IMR-90 (cell line): Measurements from ENCODE around the gene OR51Q1. TPM values are rescaled to one million over a fixed set of nuclear protein-coding genes. Genes with fewer than 3 reads are reported as not detected.

Experiments used
- ATAC-seq: fragments of 200-7000 bp; cut with Tn5 transposase; 2 replicates; pipeline ENCODE4 v1.9.1; 2020; ENCODE audit warnings: low read depth, mild to moderate bottlenecking, moderate library complexity
- Bru-seq: library from RNA; stranded (reverse); fragments of 400-500 nt; gene quantifications from one replicate; lab custom pipeline; 2021; lab: Mats Ljungman, UMichigan
- BruChase-seq, 2 experiments: library from RNA; stranded (reverse); fragments of 400-500 nt; gene quantifications; one replicate each; lab custom pipeline; 2021; lab: Mats Ljungman, UMichigan
- BruUV-seq: library from RNA; stranded (reverse); fragments of 400-500 nt; replicated peaks from 2 replicates; lab custom pipeline; 2021; lab: Mats Ljungman, UMichigan
- CTCF ChIA-PET: fragments of 300-600 bp; formaldehyde crosslinking; extraction: SDS; loops from one replicate; lab custom pipeline; 2021; ENCODE audit warnings: antibody characterized with exemption; lab: Yijun Ruan, JAX
- POLR2A ChIA-PET: fragments of 300-600 bp; sonication (Branson Sonifier 250); formaldehyde crosslinking; loops from one replicate; lab custom pipeline; 2022; ENCODE audit warnings: antibody characterized with exemption; ENCODE audit not compliant: unreplicated experiment; lab: Charles Lee
- DNase-seq: peaks from one replicate; pipeline ENCODE4 v3.0.0; 2013
- H2AFZ ChIP-seq: replicated peaks from 2 replicates; pipeline ENCODE3; 2013; ENCODE audit warnings: low read length, mild to moderate bottlenecking; ENCODE audit not compliant: poor library complexity
- H2AK5ac ChIP-seq: 2 replicates; pipeline ENCODE4 v1.6.1; 2013; ENCODE audit warnings: low read depth, low read length, inconsistent platforms
- H2AK9ac ChIP-seq: replicated peaks from 2 replicates; pipeline ENCODE3; 2013; ENCODE audit warnings: mild to moderate bottlenecking, low read depth, low read length, moderate library complexity; ENCODE audit not compliant: poor library complexity
- H2BK120ac ChIP-seq: 2 replicates; pipeline ENCODE4 v1.6.1; 2013; ENCODE audit warnings: low read depth, low read length, inconsistent platforms
- H2BK15ac ChIP-seq: 3 replicates; pipeline ENCODE4 v1.6.1; 2013; ENCODE audit warnings: low read depth, low read length, inconsistent platforms
- H2BK20ac ChIP-seq: 2 replicates; pipeline ENCODE4 v1.6.1; 2013; ENCODE audit warnings: low read depth, mild to moderate bottlenecking, inconsistent platforms, low read length, moderate library complexity
- H2BK5ac ChIP-seq: 2 replicates; pipeline ENCODE4 v1.6.1; 2013; ENCODE audit warnings: mild to moderate bottlenecking, low read depth, low read length, inconsistent platforms; ENCODE audit not compliant: poor library complexity, severe bottlenecking
- H3K14ac ChIP-seq: replicated peaks from 2 replicates; pipeline ENCODE4 v1.6.1; 2013; ENCODE audit warnings: low read depth, low read length, inconsistent platforms
- H3K18ac ChIP-seq: 2 replicates; pipeline ENCODE4 v1.6.1; 2013; ENCODE audit warnings: low read depth, low read length, control low read depth
- H3K23ac ChIP-seq: 2 replicates; pipeline ENCODE4 v1.6.1; 2013; ENCODE audit warnings: low read depth, low read length, inconsistent platforms
- H3K27ac ChIP-seq: 2 replicates; pipeline ENCODE4 v1.5.1; 2013; ENCODE audit warnings: mild to moderate bottlenecking, control low read depth, low read length; ENCODE audit not compliant: insufficient read depth
- H3K27me3 ChIP-seq: 2 replicates; pipeline ENCODE4 v1.6.1; 2013; ENCODE audit warnings: low read length; ENCODE audit not compliant: control insufficient read depth, insufficient read depth
- H3K36me3 ChIP-seq: 2 replicates; pipeline ENCODE4 v1.6.1; 2013; ENCODE audit warnings: low read length, mixed read lengths; ENCODE audit not compliant: control insufficient read depth, insufficient read depth
- H3K4ac ChIP-seq: 2 replicates; pipeline ENCODE4 v1.6.1; 2013; ENCODE audit warnings: low read depth, low read length, inconsistent platforms
- H3K4me1 ChIP-seq: 2 replicates; pipeline ENCODE4 v1.6.1; 2013; ENCODE audit warnings: low read length, mixed read lengths; ENCODE audit not compliant: control insufficient read depth, insufficient read depth
- H3K4me2 ChIP-seq: 2 replicates; pipeline ENCODE4 v1.6.1; 2013; ENCODE audit warnings: low read depth, mild to moderate bottlenecking, control low read depth, low read length, moderate library complexity
- H3K4me3 ChIP-seq: 2 replicates; pipeline ENCODE4 v1.5.1; 2013; ENCODE audit warnings: low read depth, mild to moderate bottlenecking, control low read depth, low read length, moderate library complexity; ENCODE audit not compliant: insufficient read depth
- H3K56ac ChIP-seq: 2 replicates; pipeline ENCODE4 v1.6.1; 2013; ENCODE audit warnings: low read length, inconsistent platforms; ENCODE audit not compliant: insufficient read depth; ENCODE audit errors: extremely low read depth
- H3K79me1 ChIP-seq, 2 experiments: 2 replicates each; pipeline ENCODE4 v1.6.1; 2013; ENCODE audit warnings: low read length in 2 of 2, inconsistent platforms in 1 of 2, low read depth in 1 of 2
- H3K9ac ChIP-seq: 2 replicates; pipeline ENCODE4 v1.6.1; 2013; ENCODE audit warnings: low read depth, low read length, control low read depth
- H3K9me1 ChIP-seq: 2 replicates; pipeline ENCODE4 v1.6.1; 2013; ENCODE audit warnings: low read length, inconsistent platforms; ENCODE audit not compliant: insufficient read depth
- H3K9me3 ChIP-seq: 2 replicates; pipeline ENCODE4 v1.6.1; 2013; ENCODE audit warnings: low read length; ENCODE audit not compliant: control insufficient read depth, insufficient read depth
- H4K20me1 ChIP-seq: 2 replicates; pipeline ENCODE4 v1.6.1; 2013; ENCODE audit warnings: low read length, inconsistent platforms; ENCODE audit not compliant: insufficient read depth
- H4K5ac ChIP-seq: 2 replicates; pipeline ENCODE4 v1.6.1; 2013; ENCODE audit warnings: mild to moderate bottlenecking, low read depth, low read length, control low read depth
- H4K8ac ChIP-seq, 2 experiments: 2 replicates each; pipeline ENCODE4 v1.6.1; 2013; ENCODE audit warnings: low read depth in 2 of 2, low read length in 2 of 2, control low read depth in 1 of 2, inconsistent platforms in 1 of 2
- H4K91ac ChIP-seq: 2 replicates; pipeline ENCODE4 v1.6.1; 2013; ENCODE audit warnings: low read depth, low read length, inconsistent platforms; ENCODE audit not compliant: insufficient read depth
- BHLHE40 ChIP-seq: fragments of 150-350 bp; IDR thresholded peaks from 2 replicates; pipeline ENCODE4 v1.6.1; 2016; ENCODE audit warnings: mild to moderate bottlenecking, low read depth, low read length
- CEBPB ChIP-seq: IDR thresholded peaks from 2 replicates; pipeline ENCODE4 v1.6.1; 2012; ENCODE audit warnings: low read depth, low read length, improper control_type of control experiment
- CHD1 ChIP-seq: IDR thresholded peaks from 2 replicates; pipeline ENCODE4 v1.6.1; 2012; ENCODE audit warnings: low read depth, low read length, improper control_type of control experiment
- FOS ChIP-seq: fragments of 150-350 bp; IDR thresholded peaks from 2 replicates; pipeline ENCODE4 v1.6.1; 2016; ENCODE audit warnings: low read depth, low read length
- MAFK ChIP-seq: IDR thresholded peaks from 2 replicates; pipeline ENCODE4 v1.6.1; 2012; ENCODE audit warnings: low read depth, low read length, improper control_type of control experiment
- MAZ ChIP-seq: IDR thresholded peaks from 2 replicates; pipeline ENCODE4 v1.6.1; 2012; ENCODE audit warnings: low read depth, mild to moderate bottlenecking, low read length, improper control_type of control experiment, moderate library complexity, borderline replicate concordance
- MXI1 ChIP-seq: IDR thresholded peaks from 2 replicates; pipeline ENCODE4 v1.6.1; 2012; ENCODE audit warnings: low read depth, mild to moderate bottlenecking, low read length, moderate library complexity, borderline replicate concordance
- NFE2L2 ChIP-seq: fragments of 150-350 bp; IDR thresholded peaks from 2 replicates; pipeline ENCODE4 v1.6.1; 2016; ENCODE audit warnings: low read depth, mild to moderate bottlenecking, low read length
- POLR2A ChIP-seq: IDR thresholded peaks from 2 replicates; pipeline ENCODE4 v1.6.1; 2012; ENCODE audit warnings: mild to moderate bottlenecking, low read depth, low read length
- RAD21 ChIP-seq: IDR thresholded peaks from 2 replicates; pipeline ENCODE4 v1.6.1; 2012; ENCODE audit warnings: low read length, improper control_type of control experiment
- RCOR1 ChIP-seq: IDR thresholded peaks from 2 replicates; pipeline ENCODE4 v1.6.1; 2012; ENCODE audit warnings: mild to moderate bottlenecking, low read length, improper control_type of control experiment; ENCODE audit not compliant: insufficient replicate concordance
- RFX5 ChIP-seq: IDR thresholded peaks from 2 replicates; pipeline ENCODE4 v1.8.0; 2012; ENCODE audit warnings: low read depth, mild to moderate bottlenecking, low read length, moderate library complexity
- SMC3 ChIP-seq: fragments of 150-350 bp; IDR thresholded peaks from 2 replicates; pipeline ENCODE4 v1.6.1; 2016; ENCODE audit warnings: low read depth, mild to moderate bottlenecking, antibody characterized with exemption, low read length, moderate library complexity
- WGBS, 2 experiments: methylation state at CpG; one replicate each; pipeline versions ENCODE4 v1.1.5 to v1.1.7; 2013; ENCODE audit warnings: missing lambda C conversion rate in 2 of 2; ENCODE audit not compliant: insufficient read length in 1 of 2; ENCODE audit errors: extremely low coverage in 2 of 2; 5-methylcytosine and 5-hydroxymethylcytosine counted together
- dilution Hi-C: fragments of 300-500 bp; cut with HindIII; formaldehyde crosslinking; loops from one replicate; pipeline ENCODE4 v1.14.3; 2018; ENCODE audit warnings: low sequenced_read_pairs; ENCODE audit not compliant: unreplicated experiment
- in situ Hi-C: fragments of 300-500 bp; cut with MboI; formaldehyde crosslinking; loops from 3 replicates; pipeline ENCODE4 v1.14.3; 2019; ENCODE audit warnings: low sequenced_read_pairs, inconsistent platforms, mixed read lengths
- intact Hi-C: fragments of 100-400 bp; cut with micrococcal nuclease; formaldehyde crosslinking; loops from 2 replicates; pipeline ENCODE4 v1.10.0; 2022
- long read RNA-seq: library from polyadenylated mRNA; unstranded; transcript quantifications from one replicate; pipeline ENCODE4 v2.0.0, GENCODE V29; 2021; ENCODE audit not compliant: unreplicated experiment
- polyA plus RNA-seq, 3 experiments: library from polyadenylated mRNA; depleted of rRNA; stranded (reverse); fragments of >200 nt; gene quantifications; 2 replicates each; pipeline ENCODE4 v1.2.3, GENCODE V29; 2012; ENCODE audit warnings: low replicate concordance in 1 of 3
- total RNA-seq: library from RNA; depleted of rRNA; stranded (reverse); fragments of >200 nt; gene quantifications from 2 replicates; pipeline ENCODE4 v1.2.3, GENCODE V29; 2012; rRNA removed
- TF ChIP-seq, protein P1 (sequence below): fragments of 150-350 bp; IDR thresholded peaks from 2 replicates; pipeline ENCODE4 v1.6.1; 2017; ENCODE audit warnings: mild to moderate bottlenecking, antibody characterized with exemption, low read length, low read depth
- TF ChIP-seq, protein P2 (sequence below): fragments of 150-350 bp; IDR thresholded peaks from 2 replicates; pipeline ENCODE4 v1.6.1; 2016; ENCODE audit warnings: low read depth, mild to moderate bottlenecking, low read length, moderate library complexity, borderline replicate concordance

OR51Q1 gene, protein sequence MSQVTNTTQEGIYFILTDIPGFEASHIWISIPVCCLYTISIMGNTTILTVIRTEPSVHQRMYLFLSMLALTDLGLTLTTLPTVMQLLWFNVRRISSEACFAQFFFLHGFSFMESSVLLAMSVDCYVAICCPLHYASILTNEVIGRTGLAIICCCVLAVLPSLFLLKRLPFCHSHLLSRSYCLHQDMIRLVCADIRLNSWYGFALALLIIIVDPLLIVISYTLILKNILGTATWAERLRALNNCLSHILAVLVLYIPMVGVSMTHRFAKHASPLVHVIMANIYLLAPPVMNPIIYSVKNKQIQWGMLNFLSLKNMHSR
- total RNA-seq: not detected in 2 replicates
- not detected in 2 replicates for polyA plus RNA-seq (2012; rRNA removed)
- not detected in 2 replicates for polyA plus RNA-seq (2012; cell fraction: cytosol; rRNA removed)
- polyA plus RNA-seq (2012; cell fraction: nucleus; rRNA removed; ENCODE audit: low replicate concordance): 0.09 TPM in 1 of 2 replicates, not detected in the other
- not detected for Bru-seq, nascent RNA
- not detected for BruChase-seq, experiment 1, labeled RNA remaining after a 6-hour chase
- not detected for BruChase-seq, experiment 2, labeled RNA remaining after a 2-hour chase
- long read RNA-seq: 0 reads

GRCh38 chr11:5421811-5422210 lies at the start of gene OR51Q1:
Gene OR51Q1 (plus strand): TSS chr11:5422111. CDS start chr11:5422201, 90 bp downstream.
- Histone ChIP-seq H3K23ac (no peak within 1 kb of the TSS), H3K4me1 (no peaks in the 10 kb centered on the region), H2BK15ac (no peak within 1 kb of the TSS), H3K9me3 (no peaks in the 10 kb centered on the region), H3K27ac (no peak within 1 kb of the TSS), H3K79me1 (no peaks in the 10 kb centered on the region), H3K14ac (no peak within 1 kb of the TSS), H4K5ac (no peak within 1 kb of the TSS), H3K4me2 (no peak within 1 kb of the TSS), H3K9me1 (no peaks in the 10 kb centered on the region), H2AK5ac (no peak within 1 kb of the TSS), H3K18ac (no peak within 1 kb of the TSS), H2AFZ (no peak within 1 kb of the TSS), H3K27me3 (no peaks in the 10 kb centered on the region), H4K20me1 (no peaks in the 10 kb centered on the region), H4K91ac (no peak within 1 kb of the TSS), H2BK20ac (no peak within 1 kb of the TSS), H2BK5ac (no peak within 1 kb of the TSS), H3K56ac (no peak within 1 kb of the TSS), H2AK9ac (no peak within 1 kb of the TSS), H3K36me3 (no peaks in the 10 kb centered on the region), H3K9ac (no peak within 1 kb of the TSS), H3K4ac (no peak within 1 kb of the TSS), H3K4me3 (no peak within 1 kb of the TSS), H2BK120ac (no peak within 1 kb of the TSS), H4K8ac (no peak within 1 kb of the TSS)
- intact Hi-C loops: no loop called here
- DNase-seq (no peak), ATAC-seq (no peak)
- dilution Hi-C loops: no loop called here
- in situ Hi-C loops: no loop called here
- ChIA-PET CTCF (no interaction called here), POLR2A (no interaction called here)
- no CpG with 5 or more reads among the region's 1 CpG for WGBS, 2 experiments
- no TSS peak for BruUV-seq
- TF ChIP-seq CHD1 (no peak), CEBPB (no peak), BHLHE40 (no peak), RFX5 (no peak), POLR2A (no peak), SMC3 (no peak), MAZ (no peak), MAFK (no peak), RCOR1 (no peak), NFE2L2 (no peak), MXI1 (no peak), RAD21 (no peak), FOS (no peak)
- TF ChIP-seq, protein P1, sequence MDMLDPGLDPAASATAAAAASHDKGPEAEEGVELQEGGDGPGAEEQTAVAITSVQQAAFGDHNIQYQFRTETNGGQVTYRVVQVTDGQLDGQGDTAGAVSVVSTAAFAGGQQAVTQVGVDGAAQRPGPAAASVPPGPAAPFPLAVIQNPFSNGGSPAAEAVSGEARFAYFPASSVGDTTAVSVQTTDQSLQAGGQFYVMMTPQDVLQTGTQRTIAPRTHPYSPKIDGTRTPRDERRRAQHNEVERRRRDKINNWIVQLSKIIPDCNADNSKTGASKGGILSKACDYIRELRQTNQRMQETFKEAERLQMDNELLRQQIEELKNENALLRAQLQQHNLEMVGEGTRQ: no peak
- TF ChIP-seq, protein P2, sequence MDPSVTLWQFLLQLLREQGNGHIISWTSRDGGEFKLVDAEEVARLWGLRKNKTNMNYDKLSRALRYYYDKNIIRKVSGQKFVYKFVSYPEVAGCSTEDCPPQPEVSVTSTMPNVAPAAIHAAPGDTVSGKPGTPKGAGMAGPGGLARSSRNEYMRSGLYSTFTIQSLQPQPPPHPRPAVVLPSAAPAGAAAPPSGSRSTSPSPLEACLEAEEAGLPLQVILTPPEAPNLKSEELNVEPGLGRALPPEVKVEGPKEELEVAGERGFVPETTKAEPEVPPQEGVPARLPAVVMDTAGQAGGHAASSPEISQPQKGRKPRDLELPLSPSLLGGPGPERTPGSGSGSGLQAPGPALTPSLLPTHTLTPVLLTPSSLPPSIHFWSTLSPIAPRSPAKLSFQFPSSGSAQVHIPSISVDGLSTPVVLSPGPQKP: no peak
